Breast epithelium (tissue), 3 donors: ENCODE results near the gene ITPRIP.

Experiments
- POLR2A ChIP-seq: fragments of 450-650 bp; IDR thresholded peaks from one replicate; pipeline ENCODE4 v1.6.1; 2016; ENCODE audit warnings: antibody characterized with exemption, mild to moderate bottlenecking, moderate library complexity
- POLR2AphosphoS5 ChIP-seq, 3 donors: sonication (generic); formaldehyde crosslinking; IDR thresholded peaks; one replicate each; pipeline ENCODE4 v1.6.1; 2017; ENCODE audit warnings: antibody characterized with exemption in 3 of 3
- TF ChIP-seq, protein P1 (sequence below), 3 donors: fragments of 450-650 bp; IDR thresholded peaks; one replicate each; pipeline ENCODE4 v1.5.1; 2016 to 2017; ENCODE audit warnings: antibody characterized with exemption in 3 of 3, mild to moderate bottlenecking in 3 of 3, moderate library complexity in 3 of 3

DNA sequence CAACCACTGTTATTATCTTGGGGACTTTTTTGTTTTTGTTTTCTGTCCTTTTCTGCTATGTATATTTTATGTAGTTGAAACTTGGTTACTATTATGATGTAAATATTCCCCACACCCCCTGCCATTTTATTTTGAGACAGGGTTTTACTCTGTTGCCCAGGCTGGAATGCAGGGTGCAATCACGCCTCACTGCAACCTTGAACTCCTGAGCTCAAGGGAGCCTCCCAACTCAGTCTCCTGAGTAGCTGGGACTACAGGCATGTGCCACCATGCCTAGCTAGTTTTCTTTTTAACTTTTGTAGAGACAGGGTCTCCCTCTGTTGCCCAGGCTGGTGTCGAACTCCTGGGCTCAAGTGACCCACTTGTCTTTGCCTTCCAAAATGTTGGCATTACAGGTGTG, 51.3 kb downstream of the ITPRIP start:
- TF ChIP-seq, protein P1, sequence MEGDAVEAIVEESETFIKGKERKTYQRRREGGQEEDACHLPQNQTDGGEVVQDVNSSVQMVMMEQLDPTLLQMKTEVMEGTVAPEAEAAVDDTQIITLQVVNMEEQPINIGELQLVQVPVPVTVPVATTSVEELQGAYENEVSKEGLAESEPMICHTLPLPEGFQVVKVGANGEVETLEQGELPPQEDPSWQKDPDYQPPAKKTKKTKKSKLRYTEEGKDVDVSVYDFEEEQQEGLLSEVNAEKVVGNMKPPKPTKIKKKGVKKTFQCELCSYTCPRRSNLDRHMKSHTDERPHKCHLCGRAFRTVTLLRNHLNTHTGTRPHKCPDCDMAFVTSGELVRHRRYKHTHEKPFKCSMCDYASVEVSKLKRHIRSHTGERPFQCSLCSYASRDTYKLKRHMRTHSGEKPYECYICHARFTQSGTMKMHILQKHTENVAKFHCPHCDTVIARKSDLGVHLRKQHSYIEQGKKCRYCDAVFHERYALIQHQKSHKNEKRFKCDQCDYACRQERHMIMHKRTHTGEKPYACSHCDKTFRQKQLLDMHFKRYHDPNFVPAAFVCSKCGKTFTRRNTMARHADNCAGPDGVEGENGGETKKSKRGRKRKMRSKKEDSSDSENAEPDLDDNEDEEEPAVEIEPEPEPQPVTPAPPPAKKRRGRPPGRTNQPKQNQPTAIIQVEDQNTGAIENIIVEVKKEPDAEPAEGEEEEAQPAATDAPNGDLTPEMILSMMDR (IDR thresholded peaks at IDR 0.05), result no peak
- TF ChIP-seq POLR2A (no peak), POLR2AphosphoS5 (IDR thresholded peaks at IDR 0.05) (no peak)
